HG03159 (cell line): ENCODE data around the gene MSH5.
"Not testable (repeated sequence)": the region's sequence is repeated elsewhere in the genome, so short reads cannot be mapped to it uniquely, and the experiment has no call there.

Experiments used
- ATAC-seq: cut with Tn5 transposase; IDR thresholded peaks from one replicate; pipeline ENCODE4 v1.9.1; 2021; ENCODE audit warnings: mild to moderate bottlenecking, moderate library complexity; ENCODE audit not compliant: unreplicated experiment

MSH5 gene

GRCh38 chr6:31796993-31797385, 57.2 kb downstream of the MSH5 start:
- ATAC-seq, result no peak

GRCh38 chr6:31797588-31797987, 57.8 kb downstream of the MSH5 start:
- no peak for ATAC-seq

- ATAC-seq, result no peak
These were observed 60.0 kb downstream of the MSH5 start for GRCh38 chr6:31799781-31800180.

DNA sequence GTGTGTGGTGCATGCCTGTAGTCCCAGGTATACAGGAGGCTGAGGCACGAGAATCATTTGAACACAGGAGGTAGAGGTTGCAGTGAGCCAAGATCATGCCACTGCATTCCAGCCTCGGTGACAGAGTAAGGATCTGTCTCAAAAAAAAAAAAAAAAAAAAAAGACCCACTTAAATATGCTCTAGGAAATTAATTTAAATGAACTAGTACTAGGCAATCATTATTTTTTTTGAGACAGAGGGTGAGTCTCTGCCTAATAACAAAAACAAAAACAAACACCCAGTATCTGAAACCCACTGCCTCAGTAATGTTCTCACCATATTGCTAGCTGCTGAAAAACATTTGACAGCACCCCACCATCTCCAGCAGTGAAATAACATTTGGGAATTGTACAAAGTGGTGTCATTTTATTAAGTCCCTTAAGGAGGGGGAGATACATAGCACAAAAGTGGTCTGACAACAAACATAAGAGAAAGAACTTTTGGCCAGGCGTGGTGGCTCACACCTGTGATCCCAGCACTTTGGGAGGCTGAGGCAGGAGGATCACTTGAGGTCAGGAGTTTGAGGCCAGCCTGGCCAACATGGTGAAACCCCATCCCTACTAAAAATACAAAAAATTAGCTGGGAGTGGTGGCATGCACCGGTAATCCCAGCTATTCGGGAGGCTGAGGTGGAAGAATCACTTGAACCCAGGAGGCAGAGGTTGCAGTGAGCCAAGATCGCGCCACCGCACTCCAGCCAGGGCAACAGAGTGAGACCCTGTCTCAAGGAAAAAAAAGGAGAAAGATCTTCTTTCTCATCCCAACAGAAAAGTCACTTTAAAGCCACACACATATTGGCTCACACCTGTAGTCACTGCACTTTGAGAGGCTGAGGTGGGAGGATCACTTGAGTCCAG, 61.5 kb downstream of the MSH5 start:
- not testable (repeated sequence) for ATAC-seq

DNA sequence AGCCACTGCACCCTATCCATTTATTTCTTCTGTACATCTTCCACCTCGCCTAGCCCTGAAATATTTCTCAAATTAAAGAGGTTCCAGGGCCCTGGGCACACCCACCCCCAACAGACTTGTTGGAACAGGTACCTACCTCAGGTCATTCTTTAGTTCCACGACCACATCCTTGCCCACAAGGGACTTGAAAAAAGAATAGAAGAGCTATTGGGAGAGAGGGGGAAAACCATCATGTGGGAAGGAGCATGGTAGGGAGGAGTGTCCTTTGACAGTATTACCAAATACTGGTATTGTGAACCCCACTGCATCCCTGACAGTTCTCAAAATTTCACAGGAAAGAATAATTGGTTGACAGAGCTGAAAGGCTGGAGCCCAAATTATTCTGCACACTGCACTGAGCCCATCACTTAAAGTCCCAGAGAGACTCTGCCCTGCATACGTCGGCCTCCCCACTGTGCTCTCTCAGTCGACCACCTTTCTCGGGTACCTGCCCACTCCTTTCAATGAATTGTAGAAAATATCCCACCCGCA, 66.2 kb downstream of the MSH5 start:
- peak; percentile 16 for ATAC-seq

GRCh38 chr6:31806470-31807272, 66.9 kb downstream of the MSH5 start, which contains the start of gene LSM2:
Gene LSM2 (minus strand): TSS chr6:31806966. CDS start chr6:31806757, 209 bp downstream.
- peak; percentile 87 for ATAC-seq

- not testable (repeated sequence) for ATAC-seq
These were observed 68.8 kb downstream of the MSH5 start for GRCh38 chr6:31808599-31808998.

GRCh38 chr6:31811645-31812044, 71.8 kb downstream of the MSH5 start:
- ATAC-seq, result no peak
